ENCODE data around the gene SEC22A.
A peak's percentile ranks its signal among the peaks of the same experiment; 100 is the strongest.

SEC22A gene

GRCh38 chr3:123285066-123285465 lies 83.3 kb downstream of the SEC22A start:
- DNase-seq (ENCODE audit: extremely low spot score, insufficient read length, low read depth), result no peak

GRCh38 chr3:123285479-123285878 lies 83.7 kb downstream of the SEC22A start:
- FAIRE-seq (no peak), DNase-seq (ENCODE audit: extremely low spot score, insufficient read length, low read depth) (no peak)

More at GRCh38 chr3:123285066-123285465, 83.3 kb downstream of the SEC22A start:
- no peak for FAIRE-seq

- DNase-seq (ENCODE audit: extremely low spot score, insufficient read length, low read depth) (no peak), FAIRE-seq (no peak)
These were observed 84.2 kb downstream of the SEC22A start for GRCh38 chr3:123285931-123286307.

GRCh38 chr3:123286308-123287023 lies 84.7 kb downstream of the SEC22A start:
- DNase-seq (ENCODE audit: extremely low spot score, insufficient read length, low read depth), result peak; percentile 58
- FAIRE-seq, result peak; percentile 79

GRCh38 chr3:123287051-123287961 lies 85.6 kb downstream of the SEC22A start:
- FAIRE-seq (no peak), DNase-seq (ENCODE audit: extremely low spot score, insufficient read length, low read depth) (no peak)

- no peak for FAIRE-seq
- no peak for DNase-seq (ENCODE audit: extremely low spot score, insufficient read length, low read depth)
These were observed 86.2 kb downstream of the SEC22A start for GRCh38 chr3:123287962-123288302.

GRCh38 chr3:123289391-123290106 lies 87.8 kb downstream of the SEC22A start:
- no peak for DNase-seq (ENCODE audit: extremely low spot score, insufficient read length, low read depth)
- FAIRE-seq, result no peak

GRCh38 chr3:123290107-123290930 lies 88.6 kb downstream of the SEC22A start:
- DNase-seq (ENCODE audit: extremely low spot score, insufficient read length, low read depth), result no peak
- no peak for FAIRE-seq

- DNase-seq (ENCODE audit: extremely low spot score, insufficient read length, low read depth) (no peak), FAIRE-seq (no peak)
These were observed 89.2 kb downstream of the SEC22A start for GRCh38 chr3:123290962-123291361.

- DNase-seq (ENCODE audit: extremely low spot score, insufficient read length, low read depth) (no peak), FAIRE-seq (no peak)
These were observed 89.7 kb downstream of the SEC22A start for GRCh38 chr3:123291404-123291803.

GRCh38 chr3:123292321-123293310 lies 90.9 kb downstream of the SEC22A start:
- DNase-seq (ENCODE audit: extremely low spot score, insufficient read length, low read depth), result no peak
- no peak for FAIRE-seq

- FAIRE-seq (no peak), DNase-seq (ENCODE audit: extremely low spot score, insufficient read length, low read depth) (no peak)
These were observed 92.7 kb downstream of the SEC22A start for GRCh38 chr3:123294296-123294938.

GRCh38 chr3:123295171-123295900 lies 93.6 kb downstream of the SEC22A start:
- FAIRE-seq (no peak), DNase-seq (ENCODE audit: extremely low spot score, insufficient read length, low read depth) (no peak)

GRCh38 chr3:123295901-123296250 lies 94.1 kb downstream of the SEC22A start:
- FAIRE-seq (no peak), DNase-seq (ENCODE audit: extremely low spot score, insufficient read length, low read depth) (no peak)

- DNase-seq (ENCODE audit: extremely low spot score, insufficient read length, low read depth) (no peak), FAIRE-seq (no peak)
These were observed 94.5 kb downstream of the SEC22A start for GRCh38 chr3:123296261-123296660.

GRCh38 chr3:123296836-123297626 lies 95.3 kb downstream of the SEC22A start:
- FAIRE-seq, result no peak
- no peak for DNase-seq (ENCODE audit: extremely low spot score, insufficient read length, low read depth)

- DNase-seq (ENCODE audit: extremely low spot score, insufficient read length, low read depth) (no peak), FAIRE-seq (no peak)
These were observed 95.8 kb downstream of the SEC22A start for GRCh38 chr3:123297627-123297899.

Measured in GM18507 (cell line).